Measurements from ENCODE around the gene ROR2. TPM values are rescaled to one million over a fixed set of nuclear protein-coding genes. Genes with fewer than 3 reads are reported as not detected.

ROR2 gene
- total RNA-seq, 1 donor from 2014 or later: 14.9 TPM

GRCh38 chr9:91711755-91712601 lies 238.1 kb downstream of the ROR2 start:
- no peak overlapping the region for H3K27ac Mint-ChIP-seq (ENCODE audit: unreplicated experiment)
- DNase-seq (ENCODE audit: low read depth, low spot score): no peak
- peaks cover 5% of the 10 kb centered on the region for H3K4me1 Mint-ChIP-seq
- H3K9me3 Mint-ChIP-seq: peaks cover 8% of the 10 kb centered on the region
- H3K36me3 Mint-ChIP-seq (ENCODE audit: low read depth): peaks cover 4% of the 10 kb centered on the region
- TF ChIP-seq CTCF (conservative IDR thresholded peaks at IDR 0.05): no peak
- H3K27me3 Mint-ChIP-seq (ENCODE audit: low read depth): no peaks in the 10 kb centered on the region
- no peak overlapping the region for H3K4me3 Mint-ChIP-seq

- Mint-ChIP-seq H3K36me3 (ENCODE audit: low read depth) (no peaks in the 10 kb centered on the region), H3K27me3 (ENCODE audit: low read depth) (no peaks in the 10 kb centered on the region), H3K4me3 (no peak overlapping the region), H3K9me3 (peaks cover 5% of the 10 kb centered on the region), H3K4me1 (peaks cover 5% of the 10 kb centered on the region), H3K27ac (ENCODE audit: unreplicated experiment) (no peak overlapping the region)
- DNase-seq (ENCODE audit: low read depth, low spot score): no peak
- no peak for TF ChIP-seq CTCF (conservative IDR thresholded peaks at IDR 0.05)
Measured at GRCh38 chr9:91710158-91710557, 239.9 kb downstream of the ROR2 start.

- H3K36me3 Mint-ChIP-seq (ENCODE audit: low read depth): peaks cover 3% of the 10 kb centered on the region
- H3K27ac Mint-ChIP-seq (ENCODE audit: unreplicated experiment): no peak overlapping the region
- no peak for TF ChIP-seq CTCF (conservative IDR thresholded peaks at IDR 0.05)
Measured at GRCh38 chr9:91705386-91705785, 244.6 kb downstream of the ROR2 start.

GRCh38 chr9:91700475-91700874 lies 249.6 kb downstream of the ROR2 start:
- Mint-ChIP-seq H3K27ac (ENCODE audit: unreplicated experiment) (no peak overlapping the region), H3K27me3 (ENCODE audit: low read depth) (no peaks in the 10 kb centered on the region), H3K9me3 (peaks cover 10% of the 10 kb centered on the region), H3K36me3 (ENCODE audit: low read depth) (peaks cover 3% of the 10 kb centered on the region), H3K4me3 (no peak overlapping the region), H3K4me1 (no peaks in the 10 kb centered on the region)
- no peak for TF ChIP-seq CTCF (conservative IDR thresholded peaks at IDR 0.05)
- no peak for DNase-seq (ENCODE audit: low read depth, low spot score)

More at GRCh38 chr9:91705386-91705785, 244.6 kb downstream of the ROR2 start:
- DNase-seq (ENCODE audit: low read depth, low spot score): no peak
- peaks cover 12% of the 10 kb centered on the region for H3K9me3 Mint-ChIP-seq
- no peak overlapping the region for H3K4me3 Mint-ChIP-seq
- H3K27me3 Mint-ChIP-seq (ENCODE audit: low read depth): no peaks in the 10 kb centered on the region
- no peaks in the 10 kb centered on the region for H3K4me1 Mint-ChIP-seq

GRCh38 chr9:91698266-91698665 lies 251.8 kb downstream of the ROR2 start:
- Mint-ChIP-seq H3K4me1 (peaks cover 2% of the 10 kb centered on the region), H3K4me3 (no peak overlapping the region), H3K9me3 (peaks cover 4% of the 10 kb centered on the region), H3K36me3 (ENCODE audit: low read depth) (no peaks in the 10 kb centered on the region), H3K27me3 (ENCODE audit: low read depth) (no peaks in the 10 kb centered on the region), H3K27ac (ENCODE audit: unreplicated experiment) (no peak overlapping the region)
- no peak for TF ChIP-seq CTCF (conservative IDR thresholded peaks at IDR 0.05)
- no peak for DNase-seq (ENCODE audit: low read depth, low spot score)

All from neural crest cell (in vitro differentiated cells).